ENCODE data around the gene PCSK6.
"Not testable (repeated sequence)": the region's sequence is repeated elsewhere in the genome, so short reads cannot be mapped to it uniquely, and the experiment has no call there.

Gene PCSK6

GRCh38 chr15:101351736-101352135 is 137.8 kb downstream of the PCSK6 start:
- FAIRE-seq: no peak

DNA sequence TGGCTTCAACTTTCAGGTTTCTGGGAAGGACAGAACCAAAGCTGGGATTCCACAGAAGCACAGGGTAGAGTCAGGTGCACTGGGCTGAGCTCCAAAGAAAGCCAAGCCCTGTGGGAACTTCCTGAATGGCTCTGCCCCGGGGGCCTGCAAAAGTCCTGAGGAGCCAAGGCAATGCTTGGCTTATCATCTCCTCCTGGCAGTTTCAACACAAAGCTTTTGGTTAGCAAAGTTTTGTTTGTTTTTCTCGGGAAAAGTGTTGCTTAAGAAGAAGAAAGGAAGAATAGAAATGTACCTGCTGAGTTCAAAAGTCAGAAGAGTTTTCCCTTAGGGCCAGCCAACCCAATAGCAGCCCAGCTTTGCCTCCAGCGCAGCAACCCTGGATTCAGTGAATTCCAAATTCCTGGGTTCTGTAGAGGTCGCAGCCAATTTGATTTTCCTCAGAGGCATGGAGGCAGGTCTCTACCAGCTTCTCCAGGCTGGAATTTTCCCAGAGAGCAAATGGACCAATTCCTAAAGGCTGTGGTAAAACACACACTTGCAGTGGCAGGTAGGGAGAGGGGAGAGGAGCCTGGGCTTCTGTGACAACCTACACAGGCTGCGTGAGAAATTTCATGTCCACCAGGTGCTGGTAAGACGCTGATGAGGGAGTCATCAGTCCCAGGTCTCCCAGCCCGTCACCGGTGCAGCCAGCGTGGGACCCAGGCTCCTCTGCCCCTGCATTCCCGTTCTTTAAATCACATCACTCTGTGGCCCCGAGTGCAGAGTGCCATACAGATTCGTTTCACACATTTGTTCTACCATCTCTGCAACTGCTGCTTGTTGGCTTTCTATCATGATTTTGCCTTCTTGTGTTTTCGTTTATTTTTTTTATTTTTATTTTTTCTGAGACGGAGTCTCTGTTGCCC is 140.2 kb downstream of the PCSK6 start:
- no peak for FAIRE-seq

DNA sequence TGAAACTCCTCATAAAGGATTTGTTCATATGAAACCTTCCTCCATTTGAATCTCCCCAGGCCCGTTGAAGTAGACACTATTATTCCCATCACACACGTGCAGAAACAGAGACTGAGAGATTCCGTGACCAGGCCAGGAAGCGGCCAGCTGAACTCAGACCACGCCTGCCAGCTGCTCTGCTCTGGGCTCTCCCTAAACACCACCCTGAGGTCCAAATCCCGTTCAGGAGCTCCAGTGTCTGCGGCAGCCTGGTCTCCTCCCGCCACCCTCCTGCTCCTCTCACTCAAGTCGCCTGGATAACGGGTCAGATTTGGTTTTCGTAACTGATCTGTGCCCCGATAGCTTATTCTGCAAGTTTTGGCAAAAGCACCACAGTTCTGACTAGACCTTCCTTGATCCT is 140.9 kb downstream of the PCSK6 start:
- FAIRE-seq: no peak

DNA sequence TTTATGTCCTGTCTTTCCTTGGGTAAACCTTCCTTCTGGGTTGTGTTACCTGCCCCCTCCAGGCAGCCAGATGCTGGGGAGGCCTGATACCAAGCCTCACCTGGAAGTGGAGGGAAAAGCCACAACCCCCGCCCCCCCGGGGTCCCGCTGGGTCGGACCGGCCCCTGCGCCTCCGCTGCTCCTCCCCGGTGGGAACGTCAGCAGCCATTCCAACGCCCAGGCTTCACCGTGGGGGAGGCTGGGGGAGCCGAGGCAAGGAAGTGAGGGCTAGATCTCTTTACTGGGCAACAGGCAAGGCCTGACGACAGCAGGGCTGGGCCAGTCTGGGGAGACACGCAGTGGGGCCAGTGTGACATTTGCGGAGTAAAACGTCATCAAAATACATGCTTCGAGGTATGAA is 141.5 kb downstream of the PCSK6 start:
- FAIRE-seq: no peak

DNA sequence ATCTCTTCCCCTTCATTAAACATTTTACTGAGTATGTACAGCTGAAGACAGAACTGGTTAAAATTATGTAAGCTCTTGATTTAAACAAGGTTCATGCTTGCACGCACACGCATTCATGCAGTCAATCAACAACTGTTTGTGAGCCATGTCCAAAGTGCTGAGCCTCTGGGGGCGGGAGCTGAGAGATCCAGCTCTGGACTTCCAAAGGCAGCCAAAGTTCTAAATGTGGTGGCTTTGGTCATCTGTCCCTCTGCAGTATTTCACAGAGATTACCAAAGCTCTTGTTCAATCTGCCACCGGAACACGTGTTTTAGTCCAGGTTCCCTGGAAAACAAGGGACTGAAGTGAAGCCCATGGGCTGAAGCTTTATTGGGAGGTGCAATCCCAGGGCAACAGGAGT is 142.1 kb downstream of the PCSK6 start:
- no peak for FAIRE-seq

- FAIRE-seq: no peak
Measured at GRCh38 chr15:101346928-101347327, 142.6 kb downstream of the PCSK6 start.

DNA sequence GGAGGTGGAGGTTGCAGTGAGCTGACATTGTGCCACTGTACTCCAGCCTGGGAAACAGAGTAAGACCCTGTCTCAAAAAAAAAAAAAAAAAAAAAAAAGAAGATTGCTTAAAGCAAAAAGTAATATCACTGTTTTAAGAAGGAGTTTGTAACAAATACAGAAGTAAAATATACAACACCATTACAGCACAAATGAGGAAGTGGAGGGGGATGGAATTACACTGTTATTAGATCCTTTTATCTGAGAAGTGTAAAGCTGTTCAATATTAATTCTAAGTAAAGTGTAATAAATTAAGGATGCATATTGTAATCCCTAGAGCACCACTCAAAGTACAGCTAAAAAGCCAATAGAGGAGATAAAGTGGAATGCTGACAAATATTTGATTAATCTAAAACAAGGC is 147.5 kb downstream of the PCSK6 start:
- FAIRE-seq: no peak

- FAIRE-seq: no peak
Measured at GRCh38 chr15:101338502-101339057, 150.9 kb downstream of the PCSK6 start.

DNA sequence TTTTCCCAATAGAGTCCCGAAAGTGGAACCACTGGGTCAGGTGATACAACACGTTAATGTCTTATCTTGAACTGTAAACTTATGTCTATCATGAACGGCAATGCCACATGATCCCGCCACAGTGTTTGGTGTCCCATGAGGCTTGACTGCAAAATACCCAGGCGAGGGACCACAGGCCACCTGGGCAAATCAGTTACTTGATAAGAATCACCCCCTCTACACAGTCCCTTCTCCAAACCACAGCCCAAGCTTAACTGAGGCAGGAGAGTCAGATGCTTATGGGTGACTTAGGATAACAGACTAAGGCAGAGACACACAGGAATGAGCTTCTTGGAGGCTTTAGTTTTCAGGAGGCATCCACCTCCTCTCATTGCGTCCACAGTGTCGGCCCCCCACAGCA is 151.5 kb downstream of the PCSK6 start:
- FAIRE-seq: no peak

DNA sequence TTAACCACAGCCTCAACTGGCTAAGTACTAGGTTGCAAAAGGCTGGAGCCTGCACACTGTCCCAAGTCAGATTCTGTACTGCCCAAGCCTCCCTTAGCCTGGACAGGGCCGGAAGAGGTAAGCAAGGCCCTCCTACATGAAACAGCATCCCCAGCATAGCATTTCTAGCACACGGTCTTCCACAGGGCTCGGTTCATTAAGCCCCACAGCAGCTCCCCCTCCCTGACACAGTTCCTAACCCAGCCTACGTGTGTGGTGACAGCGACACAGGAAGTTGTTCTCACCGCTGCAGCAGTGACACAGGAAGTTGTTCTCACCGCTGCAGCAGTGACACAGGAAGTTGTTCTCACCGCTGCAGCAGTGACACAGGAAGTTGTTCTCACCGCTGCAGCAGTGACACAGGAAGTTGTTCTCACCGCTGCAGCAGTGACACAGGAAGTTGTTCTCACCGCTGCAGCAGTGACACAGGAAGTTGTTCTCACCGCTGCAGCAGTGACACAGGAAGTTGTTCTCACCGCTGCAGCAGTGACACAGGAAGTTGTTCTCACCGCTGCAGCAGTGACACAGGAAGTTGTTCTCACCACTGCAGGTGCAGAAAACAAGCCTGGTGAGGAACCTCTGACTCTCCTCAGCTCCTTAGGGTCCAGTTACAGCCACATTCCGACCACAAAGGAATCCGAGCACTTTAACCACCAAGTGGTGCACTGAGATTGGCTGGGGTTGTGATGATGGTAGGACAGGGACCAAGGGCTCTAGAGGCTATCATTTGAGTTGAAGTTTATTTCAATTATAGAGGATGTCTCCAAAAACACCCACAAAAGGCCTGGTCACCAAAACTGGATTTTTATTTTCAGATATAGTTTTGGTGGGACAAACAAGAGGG is 155.4 kb downstream of the PCSK6 start:
- not testable (repeated sequence) for FAIRE-seq

DNA sequence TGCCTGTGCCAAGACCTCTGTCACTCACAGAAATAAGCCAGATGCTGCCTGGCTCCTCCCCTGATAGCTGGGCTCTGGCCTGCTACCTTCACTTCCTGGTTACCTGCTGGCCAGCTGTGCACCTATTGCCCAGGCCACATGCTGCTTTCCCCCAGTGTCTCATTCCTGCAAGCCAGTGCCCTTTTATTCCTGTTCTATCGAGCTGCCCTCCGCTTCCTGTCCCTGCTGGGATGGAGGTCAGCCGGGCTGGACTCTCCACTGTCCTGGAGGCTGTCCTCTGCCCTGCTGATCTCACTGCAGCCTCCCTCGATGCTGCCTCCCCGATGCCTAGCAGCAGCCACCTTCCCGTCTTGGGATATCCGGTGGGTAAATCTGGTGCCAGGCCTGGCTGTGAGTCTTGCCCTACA is 157.4 kb downstream of the PCSK6 start:
- FAIRE-seq: no peak

DNA sequence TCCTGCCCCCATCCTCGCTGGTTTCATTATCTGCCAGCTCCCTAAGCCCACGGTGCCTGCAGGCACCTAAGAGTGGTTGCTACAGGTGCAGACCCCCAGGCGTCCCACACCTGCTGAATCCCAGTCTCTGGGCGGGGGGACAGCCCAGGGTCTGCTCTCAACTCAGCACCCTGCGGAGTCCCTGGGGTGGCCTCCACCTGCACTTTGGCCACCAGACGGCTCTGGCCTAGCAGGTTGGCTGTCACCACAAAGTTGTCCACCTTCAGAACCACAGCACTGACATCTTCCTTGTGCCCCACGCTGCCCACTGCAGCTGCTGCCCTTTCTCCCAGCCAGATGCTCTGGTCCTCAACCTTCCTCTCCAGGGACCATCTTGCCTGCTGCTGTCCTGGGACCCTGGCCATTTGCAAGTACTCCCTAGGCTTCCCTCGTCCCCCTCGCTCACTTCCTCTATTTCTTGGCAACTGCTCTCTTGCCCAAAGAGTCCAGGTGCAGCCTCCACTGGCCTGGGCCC is 159.6 kb downstream of the PCSK6 start:
- no peak for FAIRE-seq

GRCh38 chr15:101329309-101329863 is 160.1 kb downstream of the PCSK6 start:
- no peak for FAIRE-seq

- no peak for FAIRE-seq
Measured at GRCh38 chr15:101328001-101328400, 161.5 kb downstream of the PCSK6 start.

DNA sequence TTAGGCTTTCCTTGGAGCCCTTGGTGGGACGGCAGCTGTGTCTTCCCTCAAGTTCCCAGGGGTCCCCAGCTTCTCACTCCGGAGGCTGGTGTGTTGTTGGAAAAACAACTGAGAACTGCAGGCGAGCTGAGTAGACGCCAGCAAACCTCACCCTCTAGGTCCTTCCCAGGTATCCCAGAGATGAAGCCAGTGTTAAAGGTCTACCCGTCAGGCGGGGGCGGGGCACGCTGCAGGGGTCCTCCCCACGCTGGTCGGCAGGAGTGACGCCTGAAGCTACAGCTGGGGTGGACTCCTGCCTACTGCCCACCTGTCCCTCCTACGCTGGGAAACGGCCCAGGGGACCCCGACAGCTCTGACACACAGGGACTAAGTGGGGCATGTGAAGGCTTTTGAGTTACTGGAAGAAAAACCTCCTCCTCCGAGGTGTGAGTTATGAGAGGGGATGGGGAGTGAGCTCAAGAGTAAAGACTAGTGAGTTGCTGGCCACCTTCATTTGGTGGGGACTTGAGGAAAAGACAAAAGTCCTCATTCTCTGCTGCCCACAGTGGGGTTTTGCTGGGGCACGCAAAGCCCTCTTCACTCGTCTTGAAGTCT is 162.3 kb downstream of the PCSK6 start:
- no peak for FAIRE-seq

DNA sequence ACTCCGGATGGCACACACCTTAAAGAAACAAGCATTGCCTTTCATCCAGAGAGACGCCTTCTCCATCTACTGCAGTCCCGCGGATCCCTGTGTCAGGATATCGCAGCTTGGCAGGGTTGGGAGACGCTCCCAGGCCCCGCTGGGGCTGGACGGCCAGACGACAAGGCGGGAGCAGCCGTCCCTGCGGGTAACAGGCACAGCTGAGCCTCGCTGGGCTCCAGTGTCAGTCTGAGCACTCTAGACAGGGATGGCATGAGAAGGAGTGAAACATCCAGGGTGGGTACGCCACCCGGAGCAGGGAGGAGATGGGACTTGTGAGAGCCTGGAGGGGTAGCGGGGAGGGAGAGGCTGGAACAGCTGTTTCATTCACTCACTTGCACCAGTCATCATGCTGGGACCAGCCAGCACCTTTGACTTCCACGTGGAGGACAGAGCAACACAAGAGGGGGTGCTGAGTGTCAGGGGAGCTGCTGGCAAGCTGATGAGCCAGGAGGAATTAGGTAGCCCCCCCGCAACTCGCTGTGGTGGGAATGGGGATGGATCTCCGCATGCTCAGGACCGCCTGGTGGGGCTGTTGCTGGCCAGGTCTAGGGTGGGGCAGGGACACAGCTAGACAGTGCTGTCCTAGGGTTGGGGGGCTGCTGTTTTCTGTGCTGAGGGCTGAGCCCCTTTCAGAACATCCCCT is 162.9 kb downstream of the PCSK6 start:
- no peak for FAIRE-seq

DNA sequence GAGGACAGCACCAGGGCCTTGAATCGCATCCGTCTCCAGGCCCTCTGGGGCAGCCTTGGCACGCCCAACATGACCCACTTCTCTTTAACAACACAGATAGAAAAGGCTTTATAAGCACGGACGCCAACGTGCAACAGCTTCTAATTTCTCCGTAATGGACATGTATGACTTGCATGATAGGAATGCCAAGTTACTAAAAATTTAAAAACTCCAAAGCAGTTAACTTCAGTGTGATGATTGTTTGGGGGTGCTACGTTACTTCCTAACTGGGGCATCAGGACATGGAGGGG is 163.5 kb downstream of the PCSK6 start:
- FAIRE-seq: no peak

GRCh38 chr15:101325263-101326025 is 164.1 kb downstream of the PCSK6 start:
- FAIRE-seq: no peak

DNA sequence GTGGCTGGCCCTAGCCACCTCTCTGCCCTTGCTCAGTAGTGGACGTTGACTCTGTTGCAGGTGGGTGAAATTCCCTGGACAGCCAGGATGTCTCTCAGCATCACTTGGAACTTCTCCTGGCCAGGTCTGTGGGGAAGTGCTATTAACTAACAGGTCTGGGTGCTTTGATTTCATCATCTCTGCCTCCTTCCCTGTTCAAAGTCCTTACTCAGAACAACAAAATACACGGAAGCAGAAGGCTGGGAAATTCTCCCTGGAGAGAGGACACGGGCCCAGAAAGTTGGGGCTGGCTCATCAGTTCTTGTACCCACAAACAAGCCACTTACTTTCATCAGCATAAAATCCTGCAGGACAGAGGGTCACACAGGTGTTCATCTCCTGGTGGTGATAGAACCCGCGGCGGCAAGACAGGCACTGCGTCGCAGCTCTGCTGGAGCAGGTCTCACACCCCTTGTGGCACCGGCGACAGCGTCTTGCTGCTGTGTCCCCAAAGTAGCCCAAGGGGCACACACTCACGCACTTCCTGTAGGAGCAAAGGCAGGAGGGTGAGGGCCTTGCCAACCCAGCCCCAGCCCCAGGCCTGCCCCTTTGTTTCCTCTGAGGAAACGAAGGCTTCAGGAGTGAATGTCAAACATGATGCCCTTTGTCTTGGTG is 164.9 kb downstream of the PCSK6 start:
- no peak for FAIRE-seq

DNA sequence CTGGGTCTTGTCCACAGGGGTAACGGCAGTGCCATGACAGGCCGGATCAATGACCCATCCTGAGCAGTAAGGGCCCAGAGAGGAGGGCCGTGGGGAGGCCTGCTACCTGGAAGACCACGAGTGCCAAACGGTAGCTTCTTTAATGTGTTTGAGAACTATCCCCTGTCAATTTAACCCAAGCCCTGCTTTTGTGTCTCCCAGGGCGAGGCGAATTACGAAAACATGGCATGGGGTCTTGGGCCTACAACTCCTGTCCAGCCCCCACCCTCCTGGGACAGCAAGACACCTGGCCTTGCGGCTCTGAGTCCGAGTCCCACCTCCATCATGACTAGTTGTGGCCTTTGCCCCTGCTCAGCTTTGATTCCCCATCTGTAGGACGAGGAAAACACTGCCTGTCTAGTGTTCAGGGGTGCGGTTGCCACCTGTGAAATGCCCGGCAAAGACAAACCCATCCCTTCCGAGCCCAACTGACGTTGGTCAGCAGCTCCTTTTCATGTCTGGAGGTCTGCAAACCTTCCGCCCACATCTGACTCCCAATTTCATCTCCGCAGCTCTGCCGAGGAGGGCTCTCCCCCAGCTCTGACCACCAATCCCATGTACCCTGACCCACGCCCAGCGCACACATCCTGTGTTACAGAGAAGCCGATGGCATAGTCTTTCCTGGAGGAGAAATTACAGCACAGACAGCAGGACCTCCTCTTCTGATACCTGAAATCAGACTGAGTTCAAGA is 165.5 kb downstream of the PCSK6 start:
- no peak for FAIRE-seq
